ENCODE results near the gene DYNLL1. TPM values are rescaled to one million over a fixed set of nuclear protein-coding genes. Genes with fewer than 3 reads are reported as not detected.
"Not testable (repeated sequence)": the region's sequence is repeated elsewhere in the genome, so short reads cannot be mapped to it uniquely, and the experiment has no call there.

DYNLL1 gene
- 636 to 744 TPM (median 716 TPM) in 3 replicates for polyA plus RNA-seq
- 930 TPM for polyA plus RNA-seq (2011; ENCODE audit: low read depth)
- 714 and 1,036 TPM in 2 replicates for polyA plus RNA-seq (2011; cell fraction: cytosol; rRNA removed)
- 242 and 323 TPM in 2 replicates for polyA plus RNA-seq (2011; cell fraction: nucleus; rRNA removed)
- 789 and 1,036 TPM in 2 replicates for polyA plus RNA-seq (2012; ENCODE audit: low replicate concordance)
- 151 to 237 TPM (median 177 TPM) in 3 replicates for polyA minus RNA-seq
- 253 TPM for polyA minus RNA-seq (2011; cell fraction: cytosol; rRNA and poly(A)+ RNA removed)
- polyA minus RNA-seq (2011; cell fraction: nucleus; rRNA and poly(A)+ RNA removed), result 42.6 and 45.2 TPM in 2 replicates

DNA sequence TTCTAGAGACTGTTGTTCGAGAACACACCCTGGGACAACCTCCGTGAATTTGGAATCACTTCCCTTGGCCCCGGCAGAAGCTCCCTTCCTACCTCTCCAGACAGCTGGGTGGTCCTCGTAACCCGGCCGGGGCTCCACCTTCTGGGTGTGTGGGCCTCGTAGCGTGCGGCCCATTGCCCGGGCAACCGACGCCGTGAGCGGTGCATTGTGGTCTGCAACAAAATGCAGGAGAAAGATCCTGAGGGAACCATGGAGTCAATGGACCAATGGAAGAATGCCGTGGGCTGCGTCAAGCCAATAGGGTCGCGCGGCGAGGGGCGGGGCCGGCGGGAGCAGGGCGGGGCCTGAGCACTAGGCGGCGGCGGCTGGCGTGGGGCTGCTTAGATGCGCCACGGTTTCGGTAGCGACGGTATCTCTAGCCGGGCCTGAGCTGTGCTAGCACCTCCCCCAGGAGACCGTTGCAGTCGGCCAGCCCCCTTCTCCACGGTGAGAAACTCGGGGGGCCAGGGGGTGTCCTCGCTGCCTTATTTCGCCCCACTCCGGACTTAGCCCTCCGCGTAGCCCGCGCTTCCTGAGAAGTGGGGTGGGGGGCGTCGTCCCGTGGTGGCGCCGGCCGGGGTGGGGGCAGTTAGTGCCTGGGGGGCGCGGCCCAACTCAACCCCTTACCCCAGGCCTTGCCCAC is at the start of gene DYNLL1:
Gene DYNLL1 (plus strand): TSS at position 383 of the 682 bp plus-strand sequence. CDS start 309 bp downstream, outside the sequence.
- Histone ChIP-seq H3K79me2 (ENCODE audit: control insufficient read depth, insufficient read depth, low read length) (peaks cover 36% of the 10 kb centered on the region), H4K20me1 (ENCODE audit: control insufficient read depth, extremely low read depth, insufficient read depth, low read length) (peaks cover 19% of the 10 kb centered on the region), H3K4me3 (ENCODE audit: control insufficient read depth in 2 of 3, extremely low read depth in 1 of 3, insufficient read depth in 2 of 3, low read depth in 1 of 3, low read length in 3 of 3) (peak within 1 kb of the TSS; percentile 86 to 99 (median 97)), H3K27ac (ENCODE audit: control insufficient read depth, insufficient read depth, low read length) (peak within 1 kb of the TSS; percentile 71), H3K9me1 (ENCODE audit: control insufficient read depth, extremely low read depth, insufficient read depth, low read length) (no peaks in the 10 kb centered on the region), H3K9ac (ENCODE audit: control insufficient read depth, extremely low read depth, insufficient read depth, low read length) (peak within 1 kb of the TSS; percentile 85), H2AFZ (ENCODE audit: control insufficient read depth, low read length) (peak within 1 kb of the TSS; percentile 85), H3K36me3 (ENCODE audit: control insufficient read depth in 2 of 2, extremely low read depth in 1 of 2, insufficient read depth in 2 of 2, low read length in 2 of 2) (peaks cover 7 to 16% of the 10 kb centered on the region in 2 experiments), H3K27me3 (ENCODE audit: control insufficient read depth, extremely low read depth, insufficient read depth, low read length) (no peaks in the 10 kb centered on the region), H3K4me2 (ENCODE audit: control insufficient read depth, extremely low read depth, insufficient read depth, low read depth, low read length) (peak within 1 kb of the TSS; percentile 96), H3K4me1 (ENCODE audit: control insufficient read depth, extremely low read depth, insufficient read depth, low read length) (peaks cover 12% of the 10 kb centered on the region), H3K9me3 (ENCODE audit: control insufficient read depth, low read depth, low read length) (no peaks in the 10 kb centered on the region)
- DNase-seq (ENCODE audit: low read depth, low spot score), result peak; percentile 84
- TF ChIP-seq EZH2 (IDR thresholded peaks at IDR 0.05; ENCODE audit: low read length), result no peak
- TF ChIP-seq, protein P1, sequence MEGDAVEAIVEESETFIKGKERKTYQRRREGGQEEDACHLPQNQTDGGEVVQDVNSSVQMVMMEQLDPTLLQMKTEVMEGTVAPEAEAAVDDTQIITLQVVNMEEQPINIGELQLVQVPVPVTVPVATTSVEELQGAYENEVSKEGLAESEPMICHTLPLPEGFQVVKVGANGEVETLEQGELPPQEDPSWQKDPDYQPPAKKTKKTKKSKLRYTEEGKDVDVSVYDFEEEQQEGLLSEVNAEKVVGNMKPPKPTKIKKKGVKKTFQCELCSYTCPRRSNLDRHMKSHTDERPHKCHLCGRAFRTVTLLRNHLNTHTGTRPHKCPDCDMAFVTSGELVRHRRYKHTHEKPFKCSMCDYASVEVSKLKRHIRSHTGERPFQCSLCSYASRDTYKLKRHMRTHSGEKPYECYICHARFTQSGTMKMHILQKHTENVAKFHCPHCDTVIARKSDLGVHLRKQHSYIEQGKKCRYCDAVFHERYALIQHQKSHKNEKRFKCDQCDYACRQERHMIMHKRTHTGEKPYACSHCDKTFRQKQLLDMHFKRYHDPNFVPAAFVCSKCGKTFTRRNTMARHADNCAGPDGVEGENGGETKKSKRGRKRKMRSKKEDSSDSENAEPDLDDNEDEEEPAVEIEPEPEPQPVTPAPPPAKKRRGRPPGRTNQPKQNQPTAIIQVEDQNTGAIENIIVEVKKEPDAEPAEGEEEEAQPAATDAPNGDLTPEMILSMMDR (optimal IDR thresholded peaks at IDR 0.05 in 1 of 3, IDR thresholded peaks at IDR 0.05 in 1 of 3, conservative IDR thresholded peaks at IDR 0.05 in 1 of 3; ENCODE audit: extremely low read depth in 1 of 3, insufficient read depth in 2 of 3, low read length in 3 of 3), result peak in 1 of 3 experiments; percentile 1
- dilution Hi-C loops (cut with MboI; ENCODE audit: extremely low pct_ligation_motif_present, low sequenced_read_pairs), result no loop called here
- peak; percentile 71 for FAIRE-seq

DNA sequence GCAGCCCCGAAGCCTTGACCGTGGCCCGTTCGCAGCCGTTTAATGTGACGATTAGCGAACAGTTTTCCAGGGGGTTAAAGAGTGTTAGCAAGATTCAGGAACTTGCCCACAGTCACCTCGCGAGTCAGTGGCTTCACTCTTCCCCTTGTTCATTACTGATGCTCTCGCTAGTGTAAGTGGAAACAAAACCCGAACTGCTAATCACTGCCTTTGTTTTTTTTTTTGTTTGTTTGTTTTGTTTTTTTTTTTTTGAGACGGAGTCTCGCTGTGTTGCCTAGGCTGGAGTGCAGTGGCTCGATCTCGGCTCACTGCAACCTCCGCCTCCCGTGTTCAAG is 49.1 kb upstream of the DYNLL1 start:
- FAIRE-seq; H3K9me3 ChIP-seq (ENCODE audit: control insufficient read depth, low read depth, low read length); dilution Hi-C loops (cut with MboI; ENCODE audit: extremely low pct_ligation_motif_present, low sequenced_read_pairs); H3K27me3 ChIP-seq (ENCODE audit: control insufficient read depth, extremely low read depth, insufficient read depth, low read length); DNase-seq (ENCODE audit: low read depth, low spot score); H4K20me1 ChIP-seq (ENCODE audit: control insufficient read depth, extremely low read depth, insufficient read depth, low read length); H3K9me1 ChIP-seq (ENCODE audit: control insufficient read depth, extremely low read depth, insufficient read depth, low read length): not testable (repeated sequence)
- peaks cover 14% of the 10 kb centered on the region for H3K4me1 ChIP-seq (ENCODE audit: control insufficient read depth, extremely low read depth, insufficient read depth, low read length)
- peak overlapping the region; percentile 79 for H3K4me2 ChIP-seq (ENCODE audit: control insufficient read depth, extremely low read depth, insufficient read depth, low read depth, low read length)
- H3K79me2 ChIP-seq (ENCODE audit: control insufficient read depth, insufficient read depth, low read length), result peaks cover 74% of the 10 kb centered on the region
- peaks cover 17 to 19% of the 10 kb centered on the region in 2 experiments for H3K36me3 ChIP-seq (ENCODE audit: control insufficient read depth in 2 of 2, extremely low read depth in 1 of 2, insufficient read depth in 2 of 2, low read length in 2 of 2)
- H3K27ac ChIP-seq (ENCODE audit: control insufficient read depth, insufficient read depth, low read length), result peak overlapping the region; percentile 92
- H3K9ac ChIP-seq (ENCODE audit: control insufficient read depth, extremely low read depth, insufficient read depth, low read length), result peak overlapping the region; percentile 97
- peak overlapping the region; percentile 99 for H2AFZ ChIP-seq (ENCODE audit: control insufficient read depth, low read length)
- peak overlapping the region; percentile 81 to 100 (median 96) for H3K4me3 ChIP-seq (ENCODE audit: control insufficient read depth in 2 of 3, extremely low read depth in 1 of 3, insufficient read depth in 2 of 3, low read depth in 1 of 3, low read length in 3 of 3)

Measured in keratinocyte (primary cell).